Measurements from ENCODE around the gene USP36.

DNA sequence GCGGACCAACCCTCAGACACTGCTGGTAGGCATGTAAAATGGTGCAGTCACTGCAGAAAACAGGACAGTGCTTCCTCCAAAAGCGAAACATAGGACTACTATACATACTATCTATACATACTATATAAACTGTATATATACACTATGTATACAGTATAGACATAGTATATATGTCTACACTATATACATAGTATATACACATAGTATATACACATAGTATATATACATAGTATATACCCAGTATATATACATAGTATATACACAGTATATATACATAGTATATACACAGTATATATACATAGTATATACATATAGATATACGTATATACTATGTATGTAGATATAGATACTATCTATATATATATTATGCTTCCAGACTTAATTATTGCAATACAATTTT is 6.4 kb upstream of the USP36 start:
- TF ChIP-seq CTCF (IDR thresholded peaks at IDR 0.05) = no peak
- TF ChIP-seq POLR2AphosphoS5 (IDR thresholded peaks at IDR 0.05) = no peak
